PC-9 (cell line): ENCODE data around the gene PEPD.

Experiments
- CTCF ChIP-seq: fragments of 200-600 bp; sonication (generic); conservative IDR thresholded peaks from 2 replicates; pipeline ENCODE4 v1.6.1; 2017; ENCODE audit warnings: mixed run types, antibody characterized with exemption, mild to moderate bottlenecking, moderate library complexity
- EZH2 ChIP-seq: fragments of 200-600 bp; sonication (generic); IDR thresholded peaks from 2 replicates; pipeline ENCODE4 v1.8.0; 2017; ENCODE audit warnings: antibody characterized with exemption, low read depth

- TF ChIP-seq CTCF (no peak), EZH2 (no peak)
Measured at GRCh38 chr19:33442706-33443105, 78.9 kb downstream of the PEPD start.
